ENCODE data around the gene DPY19L3.

GRCh38 chr19:32471811-32472210 lies 66.2 kb downstream of the DPY19L3 start:
- TF ChIP-seq, protein P1, sequence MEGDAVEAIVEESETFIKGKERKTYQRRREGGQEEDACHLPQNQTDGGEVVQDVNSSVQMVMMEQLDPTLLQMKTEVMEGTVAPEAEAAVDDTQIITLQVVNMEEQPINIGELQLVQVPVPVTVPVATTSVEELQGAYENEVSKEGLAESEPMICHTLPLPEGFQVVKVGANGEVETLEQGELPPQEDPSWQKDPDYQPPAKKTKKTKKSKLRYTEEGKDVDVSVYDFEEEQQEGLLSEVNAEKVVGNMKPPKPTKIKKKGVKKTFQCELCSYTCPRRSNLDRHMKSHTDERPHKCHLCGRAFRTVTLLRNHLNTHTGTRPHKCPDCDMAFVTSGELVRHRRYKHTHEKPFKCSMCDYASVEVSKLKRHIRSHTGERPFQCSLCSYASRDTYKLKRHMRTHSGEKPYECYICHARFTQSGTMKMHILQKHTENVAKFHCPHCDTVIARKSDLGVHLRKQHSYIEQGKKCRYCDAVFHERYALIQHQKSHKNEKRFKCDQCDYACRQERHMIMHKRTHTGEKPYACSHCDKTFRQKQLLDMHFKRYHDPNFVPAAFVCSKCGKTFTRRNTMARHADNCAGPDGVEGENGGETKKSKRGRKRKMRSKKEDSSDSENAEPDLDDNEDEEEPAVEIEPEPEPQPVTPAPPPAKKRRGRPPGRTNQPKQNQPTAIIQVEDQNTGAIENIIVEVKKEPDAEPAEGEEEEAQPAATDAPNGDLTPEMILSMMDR (IDR thresholded peaks at IDR 0.05; ENCODE audit: poor library complexity, severe bottlenecking) = no peak
- no peak for TF ChIP-seq SMC3 (conservative IDR thresholded peaks at IDR 0.05; ENCODE audit: poor library complexity)

Measured in neural cell (in vitro differentiated cells).